Liver (tissue), 9 donors: ENCODE results near the gene VDR. TPM values are rescaled to one million over a fixed set of nuclear protein-coding genes. Genes with fewer than 3 reads are reported as not detected.

Experiments used
- DNase-seq: peaks from one replicate; pipeline ENCODE4 v3.0.0-alpha.2; 2017; ENCODE audit warnings: low spot score
- H3K27ac ChIP-seq, 2 donors: one replicate each; pipeline ENCODE4 v1.7.0; 2013; ENCODE audit warnings: inconsistent platforms in 2 of 2, low read length in 2 of 2, control low read depth in 1 of 2, low read depth in 1 of 2, mild to moderate bottlenecking in 1 of 2
- H3K27me3 ChIP-seq, 4 donors: one replicate each; pipeline versions ENCODE4 v1.6.1 to v1.7.0; 2013; ENCODE audit warnings: low read length in 3 of 4, inconsistent platforms in 1 of 4, mild to moderate bottlenecking in 1 of 4, moderate library complexity in 1 of 4; ENCODE audit not compliant: control insufficient read depth in 4 of 4, insufficient read depth in 4 of 4
- H3K36me3 ChIP-seq, 4 donors: one replicate each; pipeline versions ENCODE4 v1.6.1 to v1.7.0; 2013; ENCODE audit warnings: low read length in 3 of 4, mild to moderate bottlenecking in 3 of 4, low read depth in 1 of 4, moderate library complexity in 1 of 4; ENCODE audit not compliant: control insufficient read depth in 4 of 4, insufficient read depth in 3 of 4
- H3K4me1 ChIP-seq, 4 donors: one replicate each; pipeline versions ENCODE4 v1.6.1 to v1.7.0; 2013; ENCODE audit warnings: low read length in 3 of 4, mild to moderate bottlenecking in 3 of 4, moderate library complexity in 1 of 4; ENCODE audit not compliant: control insufficient read depth in 4 of 4, insufficient read depth in 4 of 4
- H3K4me3 ChIP-seq, 3 donors: one replicate each; pipeline versions ENCODE4 v1.6.1 to v1.7.0; 2013; ENCODE audit warnings: low read length in 3 of 3, control low read depth in 1 of 3, low read depth in 1 of 3, mild to moderate bottlenecking in 1 of 3
- H3K9ac ChIP-seq, 2 donors: one replicate each; pipeline ENCODE4 v1.7.0; 2013; ENCODE audit warnings: low read length in 2 of 2, mild to moderate bottlenecking in 2 of 2, moderate library complexity in 2 of 2, control low read depth in 1 of 2, low read depth in 1 of 2
- H3K9me3 ChIP-seq, 4 donors: one replicate each; pipeline versions ENCODE4 v1.6.1 to v1.7.0; 2013; ENCODE audit warnings: low read length in 3 of 4; ENCODE audit not compliant: control insufficient read depth in 4 of 4
- CTCF ChIP-seq: fragments of 150-350 bp; IDR thresholded peaks from 2 replicates; pipeline ENCODE4 v1.5.1; 2017; ENCODE audit warnings: improper control_type of control experiment, low read depth, low read length; ENCODE audit not compliant: missing input control
- FOXA1 ChIP-seq: IDR thresholded peaks from 2 replicates; pipeline ENCODE4 v1.6.1; 2016; ENCODE audit warnings: antibody characterized with exemption
- GABPA ChIP-seq, 2 donors: IDR thresholded peaks in 1 of 2; conservative IDR thresholded peaks in 1 of 2; 2 replicates each; pipeline ENCODE4 v1.6.1; 2016; ENCODE audit warnings: antibody characterized with exemption in 2 of 2, mild to moderate bottlenecking in 1 of 2, moderate library complexity in 1 of 2
- HNF4A ChIP-seq, 2 donors: conservative IDR thresholded peaks; 2 replicates each; pipeline ENCODE4 v1.6.1; 2016; ENCODE audit warnings: antibody characterized with exemption in 2 of 2, mild to moderate bottlenecking in 2 of 2
- HNF4G ChIP-seq: IDR thresholded peaks from 2 replicates; pipeline ENCODE4 v1.6.1; 2016; ENCODE audit warnings: antibody characterized with exemption
- MAX ChIP-seq: IDR thresholded peaks from 2 replicates; pipeline ENCODE4 v1.6.1; 2016; ENCODE audit warnings: antibody characterized with exemption
- NR2F2 ChIP-seq: IDR thresholded peaks from 2 replicates; pipeline ENCODE4 v1.6.1; 2016; ENCODE audit warnings: antibody characterized with exemption
- RXRA ChIP-seq, 2 donors: IDR thresholded peaks; 2 replicates each; pipeline ENCODE4 v1.6.1; 2017 to 2018; ENCODE audit warnings: antibody characterized with exemption in 2 of 2, mild to moderate bottlenecking in 1 of 2
- ZBTB33 ChIP-seq: IDR thresholded peaks from 2 replicates; pipeline ENCODE4 v1.6.1; 2016; ENCODE audit warnings: antibody characterized with exemption
- WGBS: extraction: QIAGEN DNeasy Blood & Tissue Kit; methylation state at CpG from one replicate; pipeline ENCODE4 v1.1.7; 2013; 5-methylcytosine and 5-hydroxymethylcytosine counted together
- polyA plus RNA-seq, 2 donors: library from polyadenylated mRNA; stranded (reverse) in 1 of 2; unstranded in 1 of 2; fragments of 200-250 nt in 1 of 2; fragments of >200 nt in 1 of 2; fragmentation: Nextera tagmentation in 1 of 2; extraction: Ambion mirVana in 1 of 2; gene quantifications; one replicate each; pipeline versions ENCODE4 v1.2.1 to v1.2.3, GENCODE V29; 2013 to 2015
- total RNA-seq, 2 donors: library from RNA; depleted of rRNA; stranded (reverse); fragments of >200 nt; gene quantifications; one replicate each; pipeline ENCODE4 v1.2.3, GENCODE V29; 2014
- donor health status: healthy.
- donor health status: healthy.
- donor health status: healthy.
- donor health status: healthy.
- donor health status: healthy.

Gene VDR
- total and polyA plus RNA-seq, 4 donors, result 0.25 to 0.47 (median 0.35) TPM

GRCh38 chr12:47944685-47945340 is 40.0 kb upstream of the VDR start:
- Histone ChIP-seq H3K36me3 (no peaks in the 10 kb centered on the region), H3K4me3 (no peak overlapping the region), H3K9me3 (no peaks in the 10 kb centered on the region), H3K4me1 (peaks cover 0 to 13% (median 10%) of the 10 kb centered on the region in 4 donors), H3K27me3 (no peaks in the 10 kb centered on the region), H3K9ac (no peak overlapping the region), H3K27ac (no peak overlapping the region)
- no peak for TF ChIP-seq MAX
- no peak for TF ChIP-seq ZBTB33
- no peak for DNase-seq
- WGBS, result 83% methylated on average over 6 of the region's 6 CpGs

GRCh38 chr12:47943623-47944340 is 39.0 kb upstream of the VDR start:
- Histone ChIP-seq H3K4me3 (no peak overlapping the region), H3K9ac (no peak overlapping the region), H3K27me3 (no peaks in the 10 kb centered on the region), H3K9me3 (no peaks in the 10 kb centered on the region), H3K36me3 (no peaks in the 10 kb centered on the region), H3K27ac (no peak overlapping the region), H3K4me1 (peaks cover 0 to 2% (median under 1%) of the 10 kb centered on the region in 4 donors)
- WGBS, result 62% methylated on average over 12 of the region's 12 CpGs
- DNase-seq, result no peak
- TF ChIP-seq GABPA (IDR thresholded peaks at IDR 0.05 in 1 of 2, conservative IDR thresholded peaks at IDR 0.05 in 1 of 2), result no peak
- TF ChIP-seq HNF4G, result no peak
- TF ChIP-seq ZBTB33, result no peak
- TF ChIP-seq MAX, result no peak

GRCh38 chr12:47942614-47943225 is 37.9 kb upstream of the VDR start:
- TF ChIP-seq FOXA1, result no peak
- no peak for TF ChIP-seq GABPA (IDR thresholded peaks at IDR 0.05 in 1 of 2, conservative IDR thresholded peaks at IDR 0.05 in 1 of 2)
- TF ChIP-seq HNF4A (conservative IDR thresholded peaks at IDR 0.05), result no peak
- TF ChIP-seq NR2F2, result no peak
- no peak for TF ChIP-seq RXRA (IDR thresholded peaks at IDR 0.05)
- no peak for TF ChIP-seq MAX
- no peak for TF ChIP-seq CTCF
- H3K4me3 ChIP-seq, result no peak overlapping the region
- H3K36me3 ChIP-seq, result no peaks in the 10 kb centered on the region
- DNase-seq, result no peak
- H3K9ac ChIP-seq, result no peak overlapping the region
- H3K4me1 ChIP-seq, result no peaks in the 10 kb centered on the region
- no peaks in the 10 kb centered on the region for H3K9me3 ChIP-seq
- H3K27ac ChIP-seq, result no peak overlapping the region
- 66% methylated on average over 31 of the region's 31 CpGs for WGBS
- no peaks in the 10 kb centered on the region for H3K27me3 ChIP-seq
